ENCODE data around the gene PPIL3.
A peak's percentile ranks its signal among the peaks of the same experiment; 100 is the strongest.
"Not testable (repeated sequence)": the region's sequence is repeated elsewhere in the genome, so short reads cannot be mapped to it uniquely, and the experiment has no call there.

Gene PPIL3

GRCh38 chr2:200888704-200889625, at the start of gene PPIL3, which contains the start of gene NIF3L1:
PPIL3 (minus strand) TSS chr2:200889077; CDS start chr2:200887615, 1,462 bp downstream.
NIF3L1 (plus strand) TSS chr2:200889371; CDS start chr2:200891944, 2,573 bp downstream.
- peak; percentile 95 for DNase-seq (ENCODE audit: low read depth)

- DNase-seq (ENCODE audit: low read depth): no peak
Observed at GRCh38 chr2:200930947-200931626, 42.2 kb upstream of the PPIL3 start.

- no peak for DNase-seq (ENCODE audit: low read depth)
Observed at GRCh38 chr2:200929334-200930249, 40.7 kb upstream of the PPIL3 start.

- DNase-seq (ENCODE audit: low read depth): no peak
Observed at GRCh38 chr2:200922439-200922838, 33.6 kb upstream of the PPIL3 start.

- no peak for DNase-seq (ENCODE audit: low read depth)
Observed at GRCh38 chr2:200913654-200914053, 24.8 kb upstream of the PPIL3 start.

DNA sequence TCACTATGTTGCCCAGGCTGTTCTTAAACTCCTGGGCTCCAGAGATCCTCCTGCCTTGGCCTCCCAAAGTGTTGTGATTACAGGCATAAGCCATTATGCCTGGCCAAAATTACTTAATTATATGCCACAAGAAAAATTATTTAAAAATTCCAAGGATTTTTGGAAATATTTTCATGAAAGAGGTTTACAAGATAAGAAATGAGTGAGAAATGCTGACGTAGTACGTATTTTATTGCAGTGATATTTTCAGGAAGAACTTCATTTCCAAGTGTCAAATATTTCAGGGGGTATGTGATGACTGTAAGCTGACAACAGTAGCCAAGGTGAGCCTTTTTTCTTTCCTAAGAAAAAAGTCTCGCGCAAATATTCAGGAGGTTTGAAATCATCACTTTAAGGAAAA, 21.1 kb upstream of the PPIL3 start:
- DNase-seq (ENCODE audit: low read depth): no peak

DNA sequence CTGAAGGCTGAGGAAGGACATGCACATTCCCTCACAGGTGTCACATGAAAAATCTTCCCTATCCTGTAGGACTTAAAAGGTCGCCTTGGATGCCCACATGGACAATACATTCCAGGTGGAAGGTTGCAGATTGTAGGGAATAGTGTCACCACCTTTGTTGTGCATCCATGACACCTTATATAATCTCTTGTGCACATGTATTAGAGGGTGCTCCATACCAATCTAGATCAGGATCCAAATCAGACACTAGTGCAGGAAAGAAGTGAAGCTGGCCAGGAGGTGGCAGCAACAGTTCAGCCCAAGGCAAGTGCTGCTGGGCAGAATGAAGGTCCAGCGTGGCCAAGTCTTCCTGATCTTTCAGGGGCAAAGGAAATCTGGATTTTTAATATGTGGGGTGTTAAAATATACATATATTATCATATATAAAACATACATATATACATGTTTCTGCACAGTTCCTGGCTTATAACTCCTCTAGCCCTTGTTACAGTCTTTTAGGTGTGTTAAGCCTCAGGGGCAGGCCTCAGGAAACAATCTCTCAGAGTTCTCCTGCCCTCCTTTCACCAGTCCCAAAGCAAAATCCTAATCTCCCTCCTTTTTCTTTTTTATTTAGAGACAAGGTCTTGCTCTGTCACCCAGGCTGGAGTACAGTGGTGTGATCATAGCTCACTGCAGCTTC, 16.9 kb upstream of the PPIL3 start:
- DNase-seq (ENCODE audit: low read depth): no peak

DNA sequence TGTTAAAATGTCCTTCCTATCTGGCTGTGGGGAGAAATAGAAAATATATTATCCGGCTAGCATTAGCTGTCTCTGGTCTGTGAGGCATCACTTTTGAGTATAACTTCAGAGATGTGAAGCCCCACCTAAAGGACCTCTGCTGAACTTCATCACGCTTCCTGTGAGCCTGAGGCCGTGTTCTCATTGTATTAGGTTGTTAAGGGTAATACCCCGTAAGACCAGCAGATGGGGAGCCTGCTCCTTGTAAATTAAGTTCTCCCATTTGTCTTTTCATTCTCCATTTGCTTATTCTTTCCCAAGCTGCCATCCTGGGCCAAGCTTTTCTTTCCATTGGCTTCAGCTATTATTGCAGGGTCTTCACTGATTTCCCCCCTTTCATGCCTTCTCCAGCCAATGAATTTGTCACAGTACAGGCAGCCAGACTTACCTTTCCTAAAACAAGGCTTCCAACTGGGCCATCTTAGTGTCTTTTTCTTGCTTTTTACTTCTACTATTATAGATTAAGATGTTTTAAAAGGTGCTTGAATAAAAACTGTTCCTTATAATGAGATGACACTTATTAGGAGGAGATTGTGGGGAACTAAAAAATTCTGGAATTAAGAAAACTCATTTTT, 12.7 kb upstream of the PPIL3 start:
- DNase-seq (ENCODE audit: low read depth): no peak

GRCh38 chr2:200899482-200899881, 10.6 kb upstream of the PPIL3 start:
- DNase-seq (ENCODE audit: low read depth): no peak

DNA sequence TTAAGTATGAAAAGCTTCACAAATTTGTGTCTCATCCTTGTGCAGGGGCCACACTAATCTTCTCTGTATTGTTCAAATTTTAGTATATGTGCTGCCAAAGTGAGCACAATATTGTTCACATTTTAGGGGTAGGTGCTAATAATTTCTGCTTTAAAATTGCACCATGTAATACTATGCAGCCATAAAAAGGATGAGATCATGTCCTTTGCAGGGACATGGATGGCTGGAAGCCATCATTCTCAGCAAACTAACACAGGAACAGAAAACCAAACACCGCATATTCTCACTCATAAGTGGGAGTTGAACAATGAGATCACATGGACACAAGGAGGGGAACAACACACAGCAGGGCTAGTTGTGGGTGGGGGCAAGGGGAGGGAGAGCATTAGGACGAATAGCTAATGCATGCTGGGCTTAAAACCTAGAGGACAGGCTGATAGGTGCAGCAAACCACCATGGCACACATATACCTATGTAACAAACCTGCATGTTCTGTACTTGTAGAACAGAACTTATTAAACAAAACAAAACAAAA, 7.1 kb downstream of the PPIL3 start:
- not testable (repeated sequence) for DNase-seq (ENCODE audit: low read depth)

DNA sequence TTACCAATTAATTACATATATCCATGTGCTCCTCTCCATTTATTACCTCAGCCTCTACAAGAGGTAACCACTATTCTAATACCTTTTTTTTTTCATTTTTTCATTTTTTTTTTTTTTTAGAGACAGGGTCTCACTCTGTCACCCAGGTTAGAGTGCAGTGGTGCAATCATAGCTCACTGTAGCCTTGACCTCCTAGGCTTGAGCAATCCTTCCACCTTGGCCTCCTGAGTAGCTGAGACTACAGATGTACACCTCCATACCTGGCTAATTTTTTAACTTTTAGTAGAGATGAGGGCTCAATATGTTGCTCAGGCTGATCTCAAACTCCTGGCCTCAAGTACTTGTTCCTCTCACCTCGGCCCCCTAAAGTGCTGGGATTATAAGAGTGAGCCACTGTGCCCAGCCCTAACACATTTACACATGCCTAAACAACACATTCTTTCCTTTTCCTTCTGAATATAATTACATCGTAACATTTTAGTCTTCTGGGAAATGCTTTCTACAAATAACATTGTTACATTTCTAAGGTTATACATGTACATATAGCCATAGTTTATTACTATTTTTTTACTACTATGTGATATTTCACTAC, 10.5 kb downstream of the PPIL3 start:
- no peak for DNase-seq (ENCODE audit: low read depth)

- DNase-seq (ENCODE audit: low read depth): no peak
Observed at GRCh38 chr2:200877443-200877842, 11.4 kb downstream of the PPIL3 start.

DNA sequence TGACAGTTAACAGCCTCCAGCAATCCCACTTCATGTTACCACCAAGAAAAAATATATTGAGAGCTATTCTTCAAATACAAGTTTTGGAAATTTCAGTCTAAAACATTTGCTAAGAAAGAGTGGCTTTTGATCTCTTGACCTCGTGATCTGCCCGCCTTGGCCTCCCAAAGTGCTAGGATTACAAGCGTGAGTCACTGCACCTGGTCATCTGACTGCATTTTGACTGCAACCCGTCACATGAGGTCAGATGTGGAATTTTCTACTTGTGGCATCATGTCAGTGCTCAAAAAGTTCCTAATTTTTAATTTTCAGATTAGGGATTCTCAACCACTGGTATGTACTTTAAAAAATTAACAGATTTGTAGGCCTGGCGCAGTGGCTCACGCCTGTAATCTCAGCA, 15.3 kb downstream of the PPIL3 start:
- no peak for DNase-seq (ENCODE audit: low read depth)

DNA sequence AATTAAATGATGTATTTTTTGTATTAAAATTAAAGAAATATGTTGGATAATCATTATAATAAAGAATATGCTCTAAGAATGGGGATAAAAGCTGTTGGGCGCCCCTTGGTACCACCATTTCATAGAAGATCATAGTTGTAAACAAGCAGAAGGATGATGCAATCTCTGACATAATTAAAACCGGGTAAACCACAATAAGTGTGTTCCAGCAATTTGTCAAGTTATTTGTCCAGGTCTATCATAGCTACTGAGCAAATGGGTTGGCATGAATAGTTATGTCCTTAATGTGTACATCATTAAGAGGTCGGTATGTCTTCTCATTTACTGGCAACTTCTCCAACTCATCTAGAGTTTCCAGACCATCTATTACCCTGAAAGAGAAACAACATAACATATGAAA, 17.7 kb downstream of the PPIL3 start:
- DNase-seq (ENCODE audit: low read depth): no peak

GRCh38 chr2:200869014-200869413, 19.9 kb downstream of the PPIL3 start:
- no peak for DNase-seq (ENCODE audit: low read depth)

DNA sequence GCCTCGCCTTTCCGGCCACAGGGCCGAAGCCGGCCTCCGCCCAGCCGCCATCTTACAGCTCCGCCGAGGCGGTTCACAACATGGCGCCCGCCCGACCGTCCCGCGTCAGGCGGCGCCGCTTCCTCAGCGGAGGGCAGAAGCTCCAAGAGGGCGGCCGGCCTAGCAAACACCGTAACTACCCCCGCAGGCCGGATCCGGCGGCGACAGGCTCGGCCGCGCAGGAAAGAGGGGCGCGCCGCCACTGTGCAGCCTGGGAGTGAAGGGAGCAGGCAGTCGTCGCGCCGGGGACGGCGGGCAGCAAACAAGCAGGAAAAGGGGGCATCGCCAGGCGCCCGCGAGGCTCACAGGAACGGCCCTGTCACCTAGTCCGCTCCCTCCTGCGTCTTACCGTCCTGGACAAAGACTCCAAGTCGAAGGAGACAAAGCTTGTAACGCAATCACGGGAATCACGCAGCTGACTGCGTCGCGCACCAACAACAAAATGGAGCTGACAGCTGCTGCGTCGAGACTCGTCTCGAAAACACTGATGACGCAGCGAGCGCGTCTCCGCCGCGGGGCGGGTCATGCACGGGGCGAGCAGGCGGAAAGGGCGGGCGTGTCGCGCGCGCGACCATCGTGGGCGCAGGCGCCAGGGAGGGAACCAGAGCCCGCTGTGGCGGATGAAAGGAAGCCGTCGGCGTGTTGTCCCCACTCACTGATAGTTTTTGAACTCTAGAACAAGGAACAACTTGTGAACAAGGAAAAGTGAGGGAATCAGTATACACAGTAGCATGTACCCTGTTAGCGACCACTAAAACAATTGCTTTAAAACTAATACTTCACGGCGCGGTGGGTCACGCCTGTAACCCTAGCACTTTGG, 24.5 kb downstream of the PPIL3 start, which contains the start of gene CLK1:
CLK1 (minus strand) TSS at position 483 of the 859 bp plus-strand sequence. CDS start 2,796 bp downstream, outside the sequence.
- DNase-seq (ENCODE audit: low read depth): peak; percentile 91

DNA sequence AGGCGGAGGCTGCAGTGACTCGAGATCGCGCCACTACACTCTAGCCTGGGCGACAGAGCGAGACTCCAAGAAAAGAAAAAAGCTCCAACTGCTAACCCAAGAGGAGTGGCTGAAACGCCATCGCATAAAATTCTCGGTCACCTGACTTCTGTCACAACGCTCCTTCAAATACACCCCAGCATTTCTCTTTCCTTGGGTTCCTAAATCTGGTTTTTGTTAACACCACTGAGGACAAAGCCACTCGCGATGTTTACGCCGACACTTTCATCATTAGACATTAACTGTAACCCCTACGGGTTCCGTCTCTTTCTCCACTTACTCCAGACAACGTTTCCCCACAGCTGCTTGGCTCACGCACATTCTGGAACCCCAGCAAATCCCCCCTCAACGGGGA, 25.1 kb downstream of the PPIL3 start:
- DNase-seq (ENCODE audit: low read depth): no peak

DNA sequence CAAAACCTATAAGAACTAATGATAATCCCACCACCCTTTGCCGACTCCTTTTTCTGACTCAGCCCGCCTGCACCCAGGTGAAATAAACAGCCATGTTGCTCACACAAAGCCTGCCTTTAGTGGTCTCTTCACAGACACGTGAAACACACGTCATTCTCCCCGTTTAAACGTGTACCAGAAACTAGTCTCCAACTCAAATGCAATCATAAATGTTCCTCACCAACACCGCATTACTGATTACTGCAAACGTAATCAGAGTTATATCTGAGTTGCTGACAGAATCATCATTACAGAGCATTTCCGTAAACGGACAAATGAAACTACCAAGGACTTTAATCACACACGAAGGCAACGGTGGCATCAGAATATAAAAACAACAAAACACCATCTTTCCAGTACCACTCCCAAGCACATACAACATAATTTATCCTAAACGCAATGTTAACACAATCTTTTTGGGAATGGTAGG, 26.3 kb downstream of the PPIL3 start:
- no peak for DNase-seq (ENCODE audit: low read depth)

GRCh38 chr2:200861617-200862155, 27.2 kb downstream of the PPIL3 start:
- DNase-seq (ENCODE audit: low read depth): no peak
